Activated CD4-positive, alpha-beta T cell treated with anti-CD3 and anti-CD28 coated beads, Interleukin-2, amount 10 ng/mL, durations not matched to agents 24 days and 14 days (primary cell): ENCODE results near the gene TLR1. TPM values are rescaled to one million over a fixed set of nuclear protein-coding genes. Genes with fewer than 3 reads are reported as not detected.
A peak's percentile ranks its signal among the peaks of the same experiment; 100 is the strongest.

ENCODE experiments used
- DNase-seq: peaks from one replicate; pipeline ENCODE4 v3.0.0; 2022
- H3K27ac Mint-ChIP-seq: one replicate; pipeline ENCODE4 v1.8.0; 2022; ENCODE audit warnings: mild to moderate bottlenecking, mixed read lengths
- H3K27me3 Mint-ChIP-seq: one replicate; pipeline ENCODE4 v1.8.0; 2022; ENCODE audit warnings: mixed read lengths
- H3K36me3 Mint-ChIP-seq: one replicate; pipeline ENCODE4 v1.8.0; 2022; ENCODE audit warnings: low read depth, mild to moderate bottlenecking, mixed read lengths
- H3K4me1 Mint-ChIP-seq: one replicate; pipeline ENCODE4 v1.8.0; 2021; ENCODE audit warnings: mixed read lengths
- H3K4me3 Mint-ChIP-seq: one replicate; pipeline ENCODE4 v1.8.0; 2022; ENCODE audit warnings: mild to moderate bottlenecking, moderate library complexity, mixed read lengths
- H3K9me3 Mint-ChIP-seq: one replicate; pipeline ENCODE4 v1.8.0; 2021; ENCODE audit warnings: mixed read lengths
- intact Hi-C: fragments of 100-400 bp; cut with micrococcal nuclease; formaldehyde crosslinking; loops from one replicate; pipeline ENCODE4 v1.15.1; 2023
- total RNA-seq: library from RNA; stranded (reverse); gene quantifications from 2 replicates; pipeline ENCODE4 v1.2.3, GENCODE V29; 2022

TLR1 gene
- 0.85 and 2.6 TPM in 2 replicates for total RNA-seq

- Mint-ChIP-seq H3K27me3 (no peaks in the 10 kb centered on the region), H3K27ac (peak within 1 kb of the TSS; percentile 86), H3K4me3 (peak within 1 kb of the TSS; percentile 81), H3K36me3 (peaks cover 36% of the 10 kb centered on the region), H3K9me3 (peaks cover 27% of the 10 kb centered on the region), H3K4me1 (peaks cover 29% of the 10 kb centered on the region)
- peak; percentile 79 for DNase-seq
- intact Hi-C loops = loop anchor here (1.0 to 5.0 kb wide), 5 partner anchors 15 to 672 kb away; partner anchors contain the start of gene TLR6
Observed at GRCh38 chr4:38804654-38805295, at the start of gene TLR1. TSS of gene TLR1 (minus strand) at chr4:38804791. CDS start at chr4:38798831, 5,960 bp downstream.

- Mint-ChIP-seq H3K4me1 (no peaks in the 10 kb centered on the region), H3K27me3 (peaks cover 1% of the 10 kb centered on the region), H3K4me3 (no peak overlapping the region), H3K9me3 (peaks cover 32% of the 10 kb centered on the region), H3K36me3 (peaks cover 33% of the 10 kb centered on the region), H3K27ac (no peak overlapping the region)
- intact Hi-C loops = no loop called here
- DNase-seq = no peak
Observed at GRCh38 chr4:38846015-38846414, 41.4 kb upstream of the TLR1 start.

DNA sequence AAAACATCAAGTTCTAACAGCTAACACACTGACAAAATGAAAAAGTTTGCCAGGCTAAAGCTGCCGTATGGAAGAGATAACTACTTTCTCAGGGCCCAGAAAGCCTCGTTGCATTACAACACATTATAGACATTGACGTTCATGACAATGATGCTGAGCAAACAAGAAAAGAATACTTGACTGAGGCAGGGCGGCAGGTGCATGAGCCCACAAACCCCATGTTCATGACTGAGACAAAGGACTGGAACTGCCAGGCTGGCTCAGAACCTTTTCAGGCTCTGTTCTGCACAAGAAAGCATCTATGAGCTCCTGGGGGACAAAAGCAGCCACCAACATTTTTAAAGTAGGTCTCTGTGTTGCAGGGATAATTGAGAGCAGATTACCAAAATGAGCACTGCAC lies 38.4 kb upstream of the TLR1 start:
- peaks cover 8% of the 10 kb centered on the region for H3K9me3 Mint-ChIP-seq
- H3K27ac Mint-ChIP-seq = no peak overlapping the region
- no peaks in the 10 kb centered on the region for H3K27me3 Mint-ChIP-seq
- peaks cover 12% of the 10 kb centered on the region for H3K36me3 Mint-ChIP-seq
- intact Hi-C loops = no loop called here
- DNase-seq = no peak
- no peak overlapping the region for H3K4me3 Mint-ChIP-seq
- peaks cover 6% of the 10 kb centered on the region for H3K4me1 Mint-ChIP-seq

DNA sequence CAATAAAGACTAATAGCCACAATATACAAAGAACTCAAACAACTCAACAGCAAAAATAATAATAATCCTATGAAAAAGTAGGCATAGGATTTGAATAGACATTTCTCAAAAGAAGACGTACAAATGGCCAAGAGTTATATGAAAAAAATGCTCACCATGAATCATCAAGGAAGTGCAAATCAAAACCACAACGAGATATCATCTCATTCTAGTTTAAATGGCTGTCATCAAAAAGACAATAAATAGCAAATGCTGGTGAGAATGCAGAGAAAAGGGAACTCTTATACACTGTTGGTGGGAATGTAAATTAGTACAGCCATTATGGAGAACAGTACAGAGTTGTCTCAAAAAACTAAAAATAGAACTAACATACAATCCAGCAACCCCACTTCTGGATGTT lies 33.3 kb upstream of the TLR1 start:
- Mint-ChIP-seq H3K9me3 (peaks cover 25% of the 10 kb centered on the region), H3K4me1 (peaks cover 13% of the 10 kb centered on the region), H3K27ac (no peak overlapping the region), H3K4me3 (no peak overlapping the region), H3K27me3 (no peaks in the 10 kb centered on the region), H3K36me3 (peaks cover 25% of the 10 kb centered on the region)
- intact Hi-C loops = no loop called here
- DNase-seq = no peak

DNA sequence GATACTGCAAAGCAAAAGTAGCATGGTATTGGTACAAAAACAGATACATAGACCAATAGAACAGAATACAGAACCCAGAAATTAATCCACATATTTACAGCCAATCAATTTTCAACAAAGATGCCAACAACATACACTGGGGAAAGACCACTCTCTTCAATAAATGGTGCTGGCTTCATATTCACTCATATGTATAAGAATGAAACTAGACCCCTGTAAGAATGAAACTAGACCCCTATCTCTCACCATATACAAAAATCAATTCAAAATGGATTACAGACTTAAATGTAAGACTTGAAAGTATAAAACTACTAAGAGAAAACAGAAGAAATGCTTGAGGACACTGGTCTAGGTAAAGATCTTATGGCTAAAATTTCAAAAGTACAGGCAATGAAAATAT lies 32.7 kb upstream of the TLR1 start:
- no peak overlapping the region for H3K27ac Mint-ChIP-seq
- intact Hi-C loops = no loop called here
- H3K4me3 Mint-ChIP-seq = no peak overlapping the region
- no peak for DNase-seq
- H3K4me1 Mint-ChIP-seq = peaks cover 13% of the 10 kb centered on the region
- peaks cover 25% of the 10 kb centered on the region for H3K36me3 Mint-ChIP-seq
- peaks cover 25% of the 10 kb centered on the region for H3K9me3 Mint-ChIP-seq
- no peaks in the 10 kb centered on the region for H3K27me3 Mint-ChIP-seq

DNA sequence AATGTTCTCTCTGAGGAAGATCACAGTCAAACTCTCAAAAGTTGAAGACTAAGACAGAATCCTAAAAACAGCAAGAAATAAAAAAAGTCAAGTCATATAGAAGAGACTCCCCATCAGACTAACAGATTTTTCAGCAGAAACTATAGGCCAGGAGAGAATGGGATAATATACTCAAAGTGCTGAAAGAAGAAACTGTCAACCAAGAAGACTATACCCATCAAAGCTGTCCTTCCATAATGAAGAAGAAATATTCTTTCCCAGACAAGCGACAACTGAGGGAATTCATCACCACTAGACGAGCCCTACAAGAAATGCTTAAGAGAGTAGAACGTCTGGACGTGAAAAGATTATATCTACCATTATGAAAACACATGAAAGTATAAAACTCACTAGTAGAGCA lies 30.0 kb upstream of the TLR1 start:
- no peak for DNase-seq
- intact Hi-C loops = no loop called here
- no peak overlapping the region for H3K4me3 Mint-ChIP-seq
- H3K4me1 Mint-ChIP-seq = peaks cover 13% of the 10 kb centered on the region
- H3K27ac Mint-ChIP-seq = no peak overlapping the region
- peaks cover 27% of the 10 kb centered on the region for H3K36me3 Mint-ChIP-seq
- no peaks in the 10 kb centered on the region for H3K27me3 Mint-ChIP-seq
- H3K9me3 Mint-ChIP-seq = peaks cover 32% of the 10 kb centered on the region

DNA sequence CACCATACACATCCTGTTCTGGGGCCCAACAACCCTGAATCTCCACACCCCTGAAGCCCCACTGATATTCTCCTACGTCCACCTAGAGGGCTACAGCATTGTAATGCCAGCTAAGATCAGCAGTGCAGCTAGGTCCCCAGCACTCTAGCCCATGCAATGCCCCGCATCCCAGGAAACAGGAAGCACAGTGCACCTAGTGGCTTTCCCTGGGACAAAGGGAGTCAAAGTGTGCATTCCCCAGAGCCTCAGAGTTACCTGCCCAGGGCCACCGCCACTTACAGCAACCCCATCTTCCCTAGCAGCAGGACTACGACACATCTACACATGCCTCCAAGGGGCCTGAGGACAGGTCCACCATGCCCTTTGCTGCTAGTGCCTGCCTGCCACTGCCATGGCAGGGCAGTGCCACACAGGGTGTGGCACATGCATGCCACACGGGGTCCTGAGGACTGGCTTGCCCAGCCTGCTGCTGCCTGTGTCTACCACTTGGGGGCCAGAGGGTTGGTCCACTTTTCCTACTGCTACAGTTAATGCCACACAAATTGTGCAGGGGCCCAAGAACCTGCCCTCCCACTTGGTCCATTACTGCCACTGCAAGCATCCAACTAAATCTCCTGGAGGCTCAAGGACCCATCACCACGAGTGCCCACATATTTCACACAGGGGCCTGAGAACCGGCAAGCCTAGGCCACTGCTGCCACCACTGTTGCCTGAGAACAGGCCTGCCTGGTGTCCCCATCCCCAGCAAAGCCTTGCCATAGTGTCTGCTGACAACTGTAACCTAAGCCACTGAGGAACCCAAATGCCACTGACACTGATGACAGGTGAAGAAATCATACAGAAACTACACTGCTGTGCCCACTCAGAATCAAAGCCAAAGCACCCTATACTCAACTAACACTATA lies 28.3 kb upstream of the TLR1 start:
- Mint-ChIP-seq H3K9me3 (peaks cover 31% of the 10 kb centered on the region), H3K27me3 (no peaks in the 10 kb centered on the region), H3K36me3 (peaks cover 27% of the 10 kb centered on the region), H3K4me3 (no peak overlapping the region), H3K27ac (no peak overlapping the region), H3K4me1 (peaks cover 6% of the 10 kb centered on the region)
- DNase-seq = no peak
- intact Hi-C loops = no loop called here

DNA sequence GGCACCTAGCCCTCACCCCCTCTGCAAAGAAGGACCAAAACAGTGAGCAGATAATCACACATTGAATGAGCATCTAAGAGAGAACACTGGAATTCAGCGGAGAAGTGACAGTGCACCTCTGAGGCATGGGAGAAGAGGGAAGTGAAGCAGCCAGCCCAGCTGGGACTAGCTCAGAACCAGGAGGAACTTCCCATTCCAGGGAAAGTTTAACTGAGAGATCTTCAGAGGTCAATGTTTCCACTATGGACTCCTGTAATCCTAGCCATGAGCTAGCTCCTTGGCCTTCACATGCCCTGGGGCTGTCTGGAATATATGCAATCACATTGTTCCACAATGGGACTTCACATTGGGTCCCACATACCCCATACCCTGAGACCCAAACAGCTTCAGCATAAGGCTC lies 27.6 kb upstream of the TLR1 start:
- Mint-ChIP-seq H3K36me3 (peaks cover 23% of the 10 kb centered on the region), H3K27ac (no peak overlapping the region), H3K4me1 (no peaks in the 10 kb centered on the region), H3K27me3 (no peaks in the 10 kb centered on the region), H3K4me3 (no peak overlapping the region), H3K9me3 (peaks cover 25% of the 10 kb centered on the region)
- intact Hi-C loops = no loop called here
- no peak for DNase-seq

DNA sequence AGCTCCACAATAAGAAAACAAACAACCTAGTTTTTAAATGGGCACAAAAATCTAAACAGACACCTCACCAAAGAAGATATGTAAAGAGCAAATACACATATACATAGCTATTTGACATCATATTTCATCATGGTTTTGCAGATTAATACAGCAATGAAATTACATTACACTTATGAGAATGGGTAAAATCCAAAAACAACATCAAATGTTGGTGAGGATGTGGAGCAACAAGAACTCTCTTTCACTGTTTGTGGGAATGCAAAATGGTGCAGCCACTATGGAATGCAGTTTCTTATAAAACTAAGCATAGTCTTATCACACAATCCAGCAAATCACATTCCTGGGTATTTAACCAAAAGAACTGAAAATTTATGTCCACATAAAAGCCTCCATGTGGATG lies 27.1 kb upstream of the TLR1 start:
- H3K27me3 Mint-ChIP-seq = no peaks in the 10 kb centered on the region
- H3K4me3 Mint-ChIP-seq = no peak overlapping the region

GRCh38 chr4:38829237-38829636 lies 24.6 kb upstream of the TLR1 start:
- Mint-ChIP-seq H3K9me3 (peaks cover 26% of the 10 kb centered on the region), H3K4me1 (no peaks in the 10 kb centered on the region), H3K4me3 (no peak overlapping the region), H3K27me3 (no peaks in the 10 kb centered on the region), H3K27ac (no peak overlapping the region), H3K36me3 (peaks cover 11% of the 10 kb centered on the region)
- DNase-seq = no peak
- intact Hi-C loops = no loop called here

More for the DNA sequence above, 27.1 kb upstream of the TLR1 start:
- no peak overlapping the region for H3K27ac Mint-ChIP-seq
- peaks cover 20% of the 10 kb centered on the region for H3K9me3 Mint-ChIP-seq
- intact Hi-C loops = no loop called here
- DNase-seq = no peak
- H3K36me3 Mint-ChIP-seq = peaks cover 20% of the 10 kb centered on the region
- no peaks in the 10 kb centered on the region for H3K4me1 Mint-ChIP-seq

DNA sequence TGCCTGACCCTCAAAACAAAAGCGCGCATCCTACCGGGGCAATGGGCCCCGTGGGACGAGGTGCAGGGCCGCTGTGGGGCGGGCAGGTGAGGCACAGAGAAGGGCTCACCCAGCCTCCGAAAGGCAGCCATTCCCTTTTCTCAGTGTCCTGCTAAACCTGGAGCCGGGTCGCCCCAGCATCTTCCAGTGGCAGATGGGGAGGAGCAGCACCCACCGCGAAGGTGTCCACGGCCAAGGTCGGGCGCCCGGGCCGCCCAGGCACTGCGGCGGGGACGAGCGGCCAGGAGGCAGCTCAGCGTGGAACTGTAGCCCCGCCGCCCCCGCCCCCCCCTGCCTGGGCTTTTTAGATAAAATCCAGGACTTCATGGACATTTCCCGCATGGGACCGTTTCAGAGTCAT lies 19.2 kb upstream of the TLR1 start:
- no peak for DNase-seq
- Mint-ChIP-seq H3K4me1 (peaks cover 19% of the 10 kb centered on the region), H3K27me3 (no peaks in the 10 kb centered on the region), H3K4me3 (no peak overlapping the region), H3K27ac (no peak overlapping the region), H3K9me3 (peaks cover 25% of the 10 kb centered on the region), H3K36me3 (peaks cover 8% of the 10 kb centered on the region)
- intact Hi-C loops = no loop called here

- peaks cover 22% of the 10 kb centered on the region for H3K4me1 Mint-ChIP-seq
- H3K27me3 Mint-ChIP-seq = no peaks in the 10 kb centered on the region
Observed at GRCh38 chr4:38822748-38823303, 18.2 kb upstream of the TLR1 start.

GRCh38 chr4:38821739-38822138 lies 17.1 kb upstream of the TLR1 start:
- Mint-ChIP-seq H3K4me1 (peaks cover 22% of the 10 kb centered on the region), H3K4me3 (no peak overlapping the region), H3K36me3 (peaks cover 8% of the 10 kb centered on the region), H3K27me3 (no peaks in the 10 kb centered on the region), H3K9me3 (peaks cover 29% of the 10 kb centered on the region), H3K27ac (no peak overlapping the region)
- intact Hi-C loops = no loop called here
- DNase-seq = no peak

More at GRCh38 chr4:38822748-38823303, 18.2 kb upstream of the TLR1 start:
- no peak overlapping the region for H3K4me3 Mint-ChIP-seq
- no peak overlapping the region for H3K27ac Mint-ChIP-seq
- peaks cover 8% of the 10 kb centered on the region for H3K36me3 Mint-ChIP-seq
- intact Hi-C loops = no loop called here
- no peak for DNase-seq
- H3K9me3 Mint-ChIP-seq = peaks cover 29% of the 10 kb centered on the region
